ENCODE data around the gene DKC1.

DNA sequence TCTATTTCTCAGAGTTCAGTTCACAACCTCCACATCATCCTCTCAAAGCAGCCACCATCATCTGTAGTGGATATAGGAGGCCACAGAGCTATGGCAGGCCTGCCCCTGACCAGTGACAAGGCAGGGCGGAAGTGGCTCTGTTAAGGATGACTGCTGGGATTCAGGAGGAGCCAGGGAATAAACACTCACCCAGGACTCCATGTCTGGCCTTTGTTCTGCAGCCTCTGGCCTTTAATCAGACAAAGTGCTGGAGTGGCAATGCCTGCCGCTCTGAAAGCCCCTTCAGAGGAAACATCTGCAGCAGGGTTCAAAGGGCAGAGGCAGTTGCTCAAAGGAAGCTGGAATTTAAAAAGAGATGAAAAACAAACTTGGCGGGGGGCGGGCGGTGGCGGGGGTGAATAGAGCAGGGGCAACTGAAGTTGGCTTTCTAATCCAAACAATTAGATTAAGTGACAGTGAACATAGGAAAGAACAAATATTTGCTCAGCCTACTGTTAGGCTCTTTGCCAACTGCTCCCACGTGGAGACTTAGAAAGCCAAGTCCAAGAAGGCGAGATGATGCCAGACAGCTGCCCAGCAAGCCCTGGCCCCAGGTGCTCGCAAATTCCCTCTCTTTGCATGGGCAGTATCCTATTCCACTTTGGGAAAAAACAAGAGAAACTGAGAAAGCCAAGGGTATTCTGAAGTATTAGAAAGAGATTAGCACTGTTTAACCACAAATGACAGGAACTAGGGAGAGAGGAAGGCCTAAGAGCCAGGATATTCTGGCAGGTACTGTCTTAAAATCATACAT, 37.1 kb downstream of the DKC1 start:
- TF ChIP-seq, protein P1, sequence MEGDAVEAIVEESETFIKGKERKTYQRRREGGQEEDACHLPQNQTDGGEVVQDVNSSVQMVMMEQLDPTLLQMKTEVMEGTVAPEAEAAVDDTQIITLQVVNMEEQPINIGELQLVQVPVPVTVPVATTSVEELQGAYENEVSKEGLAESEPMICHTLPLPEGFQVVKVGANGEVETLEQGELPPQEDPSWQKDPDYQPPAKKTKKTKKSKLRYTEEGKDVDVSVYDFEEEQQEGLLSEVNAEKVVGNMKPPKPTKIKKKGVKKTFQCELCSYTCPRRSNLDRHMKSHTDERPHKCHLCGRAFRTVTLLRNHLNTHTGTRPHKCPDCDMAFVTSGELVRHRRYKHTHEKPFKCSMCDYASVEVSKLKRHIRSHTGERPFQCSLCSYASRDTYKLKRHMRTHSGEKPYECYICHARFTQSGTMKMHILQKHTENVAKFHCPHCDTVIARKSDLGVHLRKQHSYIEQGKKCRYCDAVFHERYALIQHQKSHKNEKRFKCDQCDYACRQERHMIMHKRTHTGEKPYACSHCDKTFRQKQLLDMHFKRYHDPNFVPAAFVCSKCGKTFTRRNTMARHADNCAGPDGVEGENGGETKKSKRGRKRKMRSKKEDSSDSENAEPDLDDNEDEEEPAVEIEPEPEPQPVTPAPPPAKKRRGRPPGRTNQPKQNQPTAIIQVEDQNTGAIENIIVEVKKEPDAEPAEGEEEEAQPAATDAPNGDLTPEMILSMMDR (IDR thresholded peaks at IDR 0.05; ENCODE audit: insufficient read depth, low read length): no peak
- TF ChIP-seq POLR2AphosphoS5 (IDR thresholded peaks at IDR 0.05; ENCODE audit: low read depth) (no peak), SPI1 (IDR thresholded peaks at IDR 0.05; ENCODE audit: borderline replicate concordance, low read depth) (no peak)

Measured in HL-60 (cell line).